HG02973 (cell line): Measurements from ENCODE around the gene NCOA5.

Source experiments
- ATAC-seq: cut with Tn5 transposase; IDR thresholded peaks from one replicate; pipeline ENCODE4 v1.9.1; 2021; ENCODE audit warnings: moderate library complexity; ENCODE audit not compliant: unreplicated experiment

The NCOA5 gene

GRCh38 chr20:46063151-46063550, 26.6 kb downstream of the NCOA5 start:
- ATAC-seq, result no peak

DNA sequence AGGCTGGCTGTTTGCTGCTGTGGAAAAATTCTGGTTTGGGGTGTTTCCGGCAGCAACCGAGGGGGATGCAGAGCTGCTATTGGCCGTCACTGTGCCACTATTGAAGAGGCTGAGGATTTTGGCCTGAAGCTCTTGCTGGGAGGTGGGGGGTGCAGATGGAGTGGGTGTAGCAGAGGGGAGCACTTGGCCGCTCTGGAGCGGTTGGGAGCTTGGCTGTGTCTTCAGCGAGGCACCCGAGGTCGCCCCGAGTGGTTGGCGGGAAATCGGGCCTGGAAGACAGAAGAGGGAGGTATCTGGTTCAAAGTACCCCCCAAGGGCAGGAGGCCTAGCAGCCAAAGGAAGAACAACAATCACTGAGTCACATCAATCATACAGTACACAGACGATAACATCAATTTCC, 27.1 kb downstream of the NCOA5 start:
- no peak for ATAC-seq

DNA sequence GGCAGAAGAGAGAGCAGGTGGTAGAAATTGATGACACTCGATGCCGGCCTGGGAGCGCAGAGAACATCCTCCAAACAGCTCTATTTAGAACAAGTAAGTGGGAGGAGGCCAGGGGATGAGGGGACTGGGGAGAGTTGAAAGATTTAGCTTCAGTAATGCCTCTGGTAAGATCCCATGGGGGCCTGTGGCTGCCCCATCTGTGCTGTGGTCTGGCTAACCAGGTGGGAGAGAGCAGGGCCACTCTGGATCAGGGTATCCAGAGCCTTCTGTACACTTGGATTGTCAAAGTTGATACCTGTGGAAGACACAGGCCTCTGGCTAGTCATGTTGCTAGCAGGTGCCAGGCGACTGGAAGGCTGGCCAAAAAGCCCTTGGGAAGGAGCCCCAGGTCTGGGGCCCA, 27.6 kb downstream of the NCOA5 start:
- ATAC-seq, result no peak

DNA sequence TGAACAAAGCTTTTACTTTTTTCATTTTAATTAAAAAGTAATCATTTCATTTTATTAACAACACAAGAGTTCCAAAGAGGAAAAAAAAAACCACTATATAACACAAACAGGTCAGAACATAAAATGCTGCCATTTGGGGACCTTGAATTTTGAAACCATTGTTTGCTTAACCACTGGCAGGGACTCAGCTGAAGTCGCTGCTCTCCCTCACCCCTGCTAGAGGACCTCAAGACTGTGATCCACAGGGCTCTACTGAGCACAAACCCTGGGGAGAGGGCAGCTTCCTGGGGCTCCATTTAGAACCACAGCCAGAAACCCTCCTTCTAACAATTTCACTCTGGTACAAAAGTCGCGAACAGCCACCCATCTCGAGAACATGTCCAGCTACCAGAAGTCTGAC, 28.8 kb downstream of the NCOA5 start:
- no peak for ATAC-seq

- no peak for ATAC-seq
Measured at GRCh38 chr20:46060301-46060881, 29.4 kb downstream of the NCOA5 start.

- ATAC-seq, result no peak
Measured at GRCh38 chr20:46058599-46059281, 31.0 kb downstream of the NCOA5 start.

GRCh38 chr20:46057856-46058598, 31.7 kb downstream of the NCOA5 start:
- no peak for ATAC-seq

DNA sequence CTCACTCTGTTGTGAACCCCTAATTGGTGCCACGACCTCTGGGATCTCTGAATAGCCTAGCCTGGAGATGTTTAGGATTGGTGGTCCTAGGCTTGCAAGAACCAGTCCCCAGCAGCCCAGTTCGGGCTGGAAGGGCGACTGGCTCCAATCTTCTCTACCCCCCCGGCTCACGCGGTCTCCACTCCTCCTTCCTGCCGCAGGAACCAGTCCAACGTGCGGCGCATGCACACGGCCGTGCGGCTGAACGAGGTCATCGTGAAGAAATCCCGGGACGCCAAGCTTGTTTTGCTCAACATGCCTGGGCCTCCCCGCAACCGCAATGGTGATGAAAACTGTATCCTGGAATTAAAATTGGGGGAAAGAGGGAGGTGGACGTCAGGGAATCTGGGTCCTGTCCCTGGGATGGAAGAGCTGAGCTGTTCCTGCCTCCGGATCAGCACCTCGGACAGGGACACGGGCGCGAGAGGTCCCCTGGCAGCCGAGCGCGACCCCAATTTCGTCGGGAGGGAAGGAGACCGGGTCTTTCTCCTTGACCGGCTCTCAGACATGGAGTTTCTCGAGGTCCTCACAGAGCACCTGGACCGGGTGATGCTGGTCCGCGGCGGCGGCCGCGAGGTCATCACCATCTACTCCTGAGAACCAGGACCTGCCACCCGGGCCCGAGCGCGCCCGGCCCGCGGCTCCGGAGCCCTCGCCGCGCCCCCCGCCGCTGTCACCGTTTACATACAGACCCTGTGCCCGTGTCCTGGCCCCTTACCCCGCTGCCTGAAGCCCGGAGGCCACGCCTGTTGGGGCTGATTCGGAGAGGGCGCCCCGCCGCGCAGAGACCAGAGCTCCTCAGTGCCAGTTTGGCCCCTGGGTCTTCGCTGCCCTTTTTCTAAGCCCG, 32.5 kb downstream of the NCOA5 start:
- ATAC-seq, result no peak

DNA sequence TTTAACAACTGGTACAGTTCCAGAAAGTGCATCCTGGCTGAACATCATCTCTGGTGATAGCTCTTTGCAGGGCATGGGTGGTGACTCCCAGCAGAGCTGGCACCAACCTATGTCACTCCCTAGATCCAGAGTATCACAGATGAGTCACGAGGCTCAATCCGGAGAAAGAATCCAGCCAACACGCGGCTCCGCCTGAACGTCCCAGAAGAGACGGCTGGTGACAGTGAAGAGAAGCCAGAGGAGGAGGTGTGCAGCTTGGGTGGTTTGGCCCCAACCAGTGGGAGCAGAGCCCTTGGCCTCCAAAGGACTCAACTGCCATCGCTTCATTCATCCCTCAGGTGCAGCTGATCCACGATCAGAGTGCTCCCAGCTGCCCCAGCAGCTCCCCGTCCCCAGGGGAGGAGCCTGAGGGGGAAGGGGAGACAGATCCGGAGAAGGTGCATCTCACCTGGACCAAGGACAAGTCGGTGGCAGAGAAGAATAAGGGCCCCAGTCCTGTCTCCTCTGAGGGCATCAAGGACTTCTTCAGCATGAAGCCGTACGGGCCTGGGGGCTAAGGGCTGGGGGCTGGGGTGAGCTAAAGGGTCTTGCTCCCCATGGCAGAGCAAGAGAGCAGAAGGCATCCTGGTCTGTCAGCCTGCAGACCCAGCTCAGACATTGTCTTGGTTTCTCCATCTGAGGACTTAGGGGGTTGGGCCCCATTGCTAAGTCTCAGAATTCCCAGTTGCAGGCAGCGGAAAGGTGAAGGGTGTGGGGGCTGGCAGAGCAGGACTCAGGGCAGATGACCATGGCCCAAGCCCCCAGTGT, 33.5 kb downstream of the NCOA5 start:
- ATAC-seq, result no peak

DNA sequence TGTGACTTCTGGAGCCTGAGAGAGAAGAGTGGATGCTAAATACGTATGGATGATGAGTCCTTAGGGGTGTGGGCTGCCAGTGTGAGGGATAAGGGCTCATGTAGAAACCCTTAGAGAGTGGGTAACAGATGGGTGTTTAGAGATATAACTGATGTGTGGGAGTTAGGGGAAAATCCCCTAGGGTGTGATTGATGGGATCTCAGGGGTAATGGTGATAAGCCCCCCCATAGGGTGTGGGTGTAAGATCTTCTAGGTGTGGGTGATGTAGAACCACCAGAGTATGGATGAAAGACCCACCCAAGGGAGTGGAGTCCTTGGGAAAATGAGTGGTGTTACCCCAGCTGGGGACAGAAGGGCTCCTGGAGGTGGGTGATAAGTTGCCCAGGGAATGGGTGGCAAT, 34.5 kb downstream of the NCOA5 start:
- ATAC-seq, result no peak

DNA sequence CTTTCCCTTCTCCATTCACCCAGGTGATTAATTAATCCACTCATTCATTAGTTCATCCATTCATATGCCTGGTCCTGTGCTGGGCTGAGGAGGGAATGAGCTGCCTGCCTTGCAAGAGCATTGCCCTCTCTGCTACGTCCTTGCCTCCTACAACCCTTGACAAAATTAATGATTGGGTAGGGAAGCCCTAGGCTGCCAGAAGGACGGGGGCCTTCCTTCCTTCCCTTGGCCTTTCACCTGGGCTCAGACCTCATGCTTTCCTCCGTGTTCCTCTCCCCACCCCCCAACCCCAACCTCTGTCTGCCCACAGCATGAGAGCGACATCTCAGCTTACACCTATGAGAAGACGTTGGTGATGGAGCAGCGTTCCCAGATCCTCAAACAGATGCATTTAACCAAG, 35.2 kb downstream of the NCOA5 start:
- ATAC-seq, result no peak

GRCh38 chr20:46053416-46053815, 36.3 kb downstream of the NCOA5 start:
- ATAC-seq, result no peak

DNA sequence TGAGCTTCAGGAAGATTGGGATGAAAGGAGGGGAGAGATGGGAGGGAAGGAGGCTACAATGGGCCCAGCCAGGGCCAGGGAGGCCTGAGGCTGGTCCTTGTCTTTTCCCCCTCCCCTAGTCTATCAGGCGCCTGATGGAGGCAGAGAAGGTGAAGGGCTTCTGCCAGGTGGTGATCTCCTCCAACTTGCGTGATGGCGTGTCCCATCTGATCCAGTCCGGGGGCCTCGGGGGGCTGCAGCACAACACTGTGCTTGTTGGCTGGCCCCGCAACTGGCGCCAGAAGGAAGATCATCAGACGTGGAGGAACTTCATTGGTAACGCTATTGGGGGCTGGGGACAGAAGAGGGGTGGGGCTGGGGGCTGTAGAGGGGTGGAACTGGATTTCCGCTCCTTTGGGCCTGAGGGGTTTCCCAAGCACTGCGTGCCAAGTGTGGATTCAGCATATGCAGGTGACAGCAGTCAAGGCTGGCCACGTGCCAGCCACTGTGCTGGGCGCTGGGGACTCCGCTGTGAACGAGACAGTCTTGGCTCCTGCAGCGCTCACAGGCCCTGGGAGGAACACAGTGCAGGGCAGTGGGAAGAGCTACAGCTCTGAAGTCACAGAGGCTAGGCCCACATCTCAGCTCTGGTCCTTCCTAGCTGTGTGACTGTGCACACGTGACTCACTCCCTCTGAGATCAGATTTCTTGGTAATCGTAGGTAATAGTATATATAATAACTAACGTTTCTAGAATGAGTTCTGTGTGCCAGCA, 38.0 kb downstream of the NCOA5 start:
- no peak for ATAC-seq

DNA sequence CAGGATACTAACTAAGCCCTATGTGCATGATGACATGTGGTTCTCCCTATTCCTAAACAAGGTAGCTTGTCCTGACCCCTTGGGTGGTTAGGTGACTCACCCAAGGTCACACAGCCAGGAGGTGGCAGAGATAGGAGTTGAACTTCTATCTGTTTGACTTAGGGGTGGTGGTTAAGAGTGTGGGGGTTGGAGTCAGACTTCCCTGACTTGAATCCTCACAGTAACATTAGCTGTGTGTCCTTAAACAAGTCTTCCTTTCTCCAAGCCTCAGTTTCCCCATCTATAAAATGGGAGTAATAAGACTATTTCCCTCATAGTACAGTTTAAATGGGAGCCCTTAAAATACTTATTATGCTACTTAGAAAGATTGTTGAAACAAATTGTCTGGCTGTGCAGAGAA, 38.9 kb downstream of the NCOA5 start:
- no peak for ATAC-seq

DNA sequence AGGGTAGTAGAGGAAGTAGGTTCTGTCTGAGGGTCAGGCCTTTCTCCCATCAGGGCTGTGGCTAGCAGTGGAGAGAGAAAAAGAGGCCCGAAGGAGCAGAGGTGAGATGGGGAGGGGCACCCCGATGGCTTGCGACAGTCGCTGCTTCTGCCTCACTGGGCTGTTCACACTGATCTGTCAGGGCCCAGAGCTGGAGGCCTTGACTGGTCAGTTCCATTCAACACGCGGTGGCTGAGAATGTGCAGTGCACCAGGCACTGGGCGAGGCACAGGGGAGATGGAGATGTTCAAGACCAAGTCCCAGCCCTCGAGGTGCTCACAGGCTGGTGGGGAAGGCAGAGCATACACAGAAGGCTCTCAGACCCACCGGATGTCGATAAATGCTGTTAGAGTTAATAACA, 39.3 kb downstream of the NCOA5 start:
- ATAC-seq, result no peak

DNA sequence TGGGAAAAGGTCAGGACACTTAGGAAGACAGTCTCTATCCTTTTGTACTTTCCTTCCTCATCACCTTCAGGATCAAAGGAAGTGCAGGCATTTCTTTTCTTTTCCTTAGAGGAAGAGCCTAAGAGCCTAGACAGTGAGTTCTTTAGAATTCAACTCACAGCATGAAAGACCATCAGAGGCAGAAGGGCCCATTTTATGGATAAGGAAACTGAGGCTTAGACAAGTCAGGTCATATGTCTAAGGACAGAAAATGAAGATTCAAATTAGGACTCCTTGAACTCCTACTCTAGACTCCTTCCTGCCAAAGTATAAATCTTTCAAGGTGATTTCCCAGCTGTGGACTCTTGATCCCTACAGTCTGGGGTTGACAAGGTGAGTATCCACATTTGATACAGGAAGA, 39.9 kb downstream of the NCOA5 start:
- no peak for ATAC-seq

- ATAC-seq, result no peak
Measured at GRCh38 chr20:46049190-46049589, 40.6 kb downstream of the NCOA5 start.

DNA sequence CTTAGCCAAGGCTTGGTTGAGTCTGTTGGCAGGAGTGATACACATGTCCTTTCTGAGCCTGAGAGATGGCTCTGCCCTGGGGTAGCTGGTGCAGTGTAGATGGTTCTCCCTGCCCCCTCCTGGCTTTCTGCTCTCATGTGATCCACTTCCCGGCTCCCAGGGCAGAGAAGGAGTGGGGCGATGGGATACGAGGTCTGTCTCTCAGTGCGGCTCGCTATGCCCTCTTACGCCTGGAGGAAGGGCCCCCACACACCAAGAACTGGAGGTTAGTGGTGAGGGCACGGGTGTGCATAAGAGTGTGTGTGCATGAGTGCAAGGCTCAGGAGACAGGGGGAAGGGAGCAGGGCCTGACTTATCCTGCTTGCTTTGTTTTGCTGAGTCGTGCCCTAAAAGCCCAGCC, 41.9 kb downstream of the NCOA5 start:
- ATAC-seq, result no peak

- ATAC-seq, result no peak
Measured at GRCh38 chr20:46046588-46047310, 43.0 kb downstream of the NCOA5 start.
